SHP77 treated with DMSO at 0.1 percent for 48 hours (cell line): ENCODE results near the gene OPN1SW.

Source experiments
- DNase-seq: peaks from one replicate; lab custom pipeline; 2025; lab: John Stamatoyannopoulos, UW

The OPN1SW gene

DNA sequence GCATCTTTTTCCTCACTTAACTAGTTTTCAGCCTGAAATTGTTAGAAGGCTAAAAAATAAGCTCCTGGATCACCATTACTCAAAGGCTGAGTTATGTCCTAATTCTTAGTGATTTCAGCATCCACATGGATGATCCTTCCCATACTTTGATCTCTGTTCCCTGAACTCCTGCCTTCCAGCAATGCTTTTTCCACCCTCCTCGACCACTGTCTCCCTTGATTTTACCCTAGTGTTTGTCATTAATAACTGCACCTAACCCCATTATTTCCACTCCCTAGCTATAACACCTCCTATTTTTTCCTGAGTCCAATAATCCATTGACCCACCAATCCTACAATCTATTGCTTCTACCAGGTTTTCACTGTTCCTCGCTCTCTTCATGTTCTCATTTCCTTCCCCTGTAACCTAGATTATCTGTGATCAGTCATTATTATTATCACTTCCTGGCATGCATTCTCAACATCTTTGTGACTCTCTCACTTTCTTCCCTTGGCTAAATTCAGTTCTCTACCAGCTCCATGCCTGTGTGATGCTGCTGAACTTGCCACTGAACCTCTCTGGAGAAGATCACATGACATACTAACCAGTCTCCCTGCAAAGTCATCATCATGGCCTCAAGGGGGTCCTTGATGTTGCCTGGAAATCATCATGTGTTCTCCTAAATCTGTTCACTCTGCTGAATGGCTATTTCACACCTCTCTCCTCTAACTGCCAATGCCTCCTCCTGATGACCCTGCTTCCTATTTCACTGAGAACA, 42.9 kb downstream of the OPN1SW start:
- DNase-seq: no peak

DNA sequence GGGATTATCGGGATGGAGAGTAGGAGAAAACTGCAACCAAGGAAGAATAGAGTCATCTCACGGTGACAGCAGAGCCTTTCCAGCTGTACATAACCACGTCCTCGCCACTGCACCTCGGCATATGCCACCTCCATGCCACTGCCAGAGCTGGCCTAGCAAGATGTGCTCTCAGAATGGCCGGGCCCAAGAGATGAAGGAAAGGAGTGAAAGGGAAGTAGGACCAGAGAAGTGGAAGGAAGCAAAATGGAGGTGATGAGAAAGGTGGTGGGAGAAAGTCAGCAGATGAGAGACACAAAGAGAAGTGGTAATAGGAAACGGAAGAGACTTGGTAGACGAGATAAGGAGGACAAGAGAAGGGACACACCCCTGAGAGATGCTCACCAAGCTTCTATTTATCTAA, 44.4 kb downstream of the OPN1SW start:
- no peak for DNase-seq

DNA sequence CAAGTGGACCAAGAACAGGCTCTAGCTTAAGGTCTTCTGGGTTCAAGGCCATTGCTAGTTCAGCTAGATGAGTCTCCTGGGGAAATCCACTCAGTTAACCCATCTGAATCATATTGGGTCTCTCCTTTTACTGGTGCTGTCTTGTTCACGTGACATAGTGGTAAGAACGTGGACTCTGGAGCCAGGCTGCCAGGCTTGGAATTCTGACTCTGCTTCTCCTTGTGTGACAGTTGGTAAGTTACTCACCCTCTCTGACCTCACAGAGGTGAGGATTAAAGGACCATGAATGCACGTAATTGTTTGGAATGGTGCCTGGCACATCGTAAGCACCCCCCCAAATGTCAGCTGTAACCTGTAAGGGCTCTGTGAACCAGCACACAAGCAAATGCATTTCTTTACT, 46.1 kb downstream of the OPN1SW start:
- no peak for DNase-seq

DNA sequence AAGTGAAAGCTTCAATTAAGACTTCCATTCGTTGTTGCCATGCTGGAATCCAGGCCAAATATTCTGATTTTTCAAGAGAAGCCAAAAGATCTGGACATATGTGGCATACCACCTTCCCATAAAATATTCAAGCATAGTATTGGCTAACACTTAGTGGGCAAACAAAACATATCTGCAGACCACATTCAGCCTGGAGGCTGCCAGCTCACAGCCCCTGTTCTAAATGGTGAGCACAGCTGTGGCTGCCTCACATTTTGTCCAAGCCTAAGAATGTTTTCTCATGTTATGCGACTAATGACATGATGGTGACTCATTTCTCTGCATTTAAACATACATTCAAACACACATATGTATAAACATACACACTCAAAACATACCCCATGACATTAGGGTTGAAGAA, 47.0 kb downstream of the OPN1SW start:
- no peak for DNase-seq

DNA sequence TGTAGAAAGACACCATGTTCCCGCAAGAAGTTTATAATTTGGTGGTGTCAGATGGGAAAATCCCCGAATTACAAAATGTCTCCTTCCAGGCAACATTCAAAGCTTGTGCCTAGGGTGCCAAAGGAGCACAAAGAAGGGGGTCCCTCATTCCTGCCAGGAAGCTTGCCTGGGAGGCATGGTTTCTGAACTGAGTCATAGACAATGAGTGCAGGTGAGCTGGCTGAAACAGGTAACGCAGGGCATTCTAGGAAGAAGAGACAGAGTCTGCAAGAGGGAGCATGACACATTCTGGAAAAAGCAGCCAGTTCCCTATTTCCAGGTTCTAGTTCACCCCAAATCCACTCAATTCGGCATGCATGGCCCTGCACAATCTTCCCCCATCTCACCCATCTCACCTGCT, 48.4 kb downstream of the OPN1SW start:
- no peak for DNase-seq

DNA sequence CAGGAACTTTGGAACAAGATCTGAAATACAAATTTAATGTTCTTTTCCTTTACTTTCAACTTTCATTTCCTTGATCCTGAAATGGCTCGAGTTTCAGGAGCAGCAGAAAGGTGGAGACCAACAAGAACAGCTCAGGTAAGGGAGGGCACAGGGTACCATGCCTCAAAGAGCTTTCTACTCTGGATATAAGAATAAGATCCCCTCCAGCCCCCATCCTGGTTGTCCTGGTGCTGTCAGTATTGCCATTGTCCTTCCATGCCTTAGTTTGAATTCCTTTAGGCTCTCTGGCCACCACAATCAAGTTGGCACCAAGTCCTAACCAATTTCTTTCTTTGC, 48.9 kb downstream of the OPN1SW start:
- no peak for DNase-seq

DNA sequence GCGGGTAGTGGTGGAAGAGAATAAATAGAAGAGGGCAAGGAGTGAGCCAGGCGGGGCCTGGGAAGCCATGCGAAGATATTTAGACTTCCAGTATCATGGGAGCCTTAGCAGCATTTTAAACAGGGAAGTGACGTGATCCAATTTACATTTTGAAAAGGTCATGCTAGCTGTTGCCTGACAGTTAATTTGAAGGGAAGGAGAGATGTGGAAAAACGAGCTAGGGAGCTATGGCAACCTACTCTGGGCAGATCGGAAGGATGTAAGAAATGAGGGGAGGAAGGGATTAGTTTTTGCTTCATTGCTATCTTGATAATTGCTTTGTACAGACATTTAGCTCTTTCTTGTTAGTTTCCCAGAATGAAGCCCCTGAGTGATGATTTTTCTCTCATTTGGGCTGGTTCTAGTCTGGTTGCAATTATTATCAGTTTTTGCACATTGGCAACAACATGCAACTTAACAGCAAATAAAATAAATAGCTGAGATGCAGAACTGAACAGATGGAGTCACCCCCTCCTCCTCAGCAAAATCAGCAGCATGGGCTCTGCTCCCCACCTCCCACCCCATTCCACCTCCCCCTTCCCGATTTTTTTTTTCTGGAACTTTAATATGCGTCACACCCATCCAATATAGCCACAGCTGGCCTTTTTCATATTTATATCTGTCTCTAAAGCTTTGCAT, 49.4 kb downstream of the OPN1SW start:
- DNase-seq: no peak

DNA sequence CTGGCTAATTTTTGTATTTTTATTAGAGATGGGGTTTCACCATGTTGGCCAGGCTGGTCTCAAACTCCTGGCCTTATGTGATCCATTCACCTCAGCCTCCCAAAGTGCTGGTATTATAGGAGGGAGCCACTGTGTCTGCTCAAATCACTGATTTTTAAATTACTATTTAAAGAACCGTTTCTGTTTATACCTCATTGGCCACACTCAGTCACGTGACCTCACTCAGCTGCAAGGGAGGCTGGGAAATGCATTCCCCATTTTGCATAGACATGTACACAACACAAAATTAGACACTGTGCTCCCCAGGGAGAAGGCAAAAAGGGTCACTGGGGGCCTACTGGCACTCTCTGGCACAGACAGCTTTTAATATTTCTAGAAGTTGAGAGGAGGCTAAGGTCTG, 50.1 kb downstream of the OPN1SW start:
- DNase-seq: no peak

DNA sequence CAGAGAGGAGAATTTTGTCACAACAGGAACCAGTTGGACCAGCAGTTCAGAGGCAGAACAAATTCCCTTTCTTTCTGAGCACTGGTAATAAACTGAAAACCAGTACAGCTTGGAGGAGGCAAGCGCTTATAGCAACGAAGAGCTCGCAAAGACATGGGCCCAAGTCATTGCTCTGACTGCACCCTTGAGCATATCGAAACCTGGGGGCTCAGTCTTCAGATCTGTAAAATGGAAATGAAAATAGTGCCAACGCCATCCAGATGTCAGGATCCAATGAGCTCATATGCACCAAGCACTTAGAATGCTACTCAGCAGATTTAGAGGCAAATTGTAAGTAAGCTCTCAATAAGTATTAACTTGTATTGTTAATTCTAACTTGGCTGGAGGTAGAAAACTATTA, 50.9 kb downstream of the OPN1SW start:
- DNase-seq: no peak
